Chondrocyte (in vitro differentiated cells): ENCODE data around the gene RXFP3. TPM values are rescaled to one million over a fixed set of nuclear protein-coding genes. Genes with fewer than 3 reads are reported as not detected.

Experiments used
- DNase-seq: peaks from one replicate; pipeline ENCODE4 v3.0.0; 2021; ENCODE audit warnings: mixed read lengths, low spot score
- H3K27ac Mint-ChIP-seq: one replicate; pipeline ENCODE4 v1.8.0; 2021; ENCODE audit warnings: mild to moderate bottlenecking, moderate library complexity, mixed read lengths; ENCODE audit not compliant: unreplicated experiment
- H3K27me3 Mint-ChIP-seq: 2 replicates; pipeline ENCODE4 v1.8.0; 2021; ENCODE audit warnings: low read depth, mixed read lengths
- H3K36me3 Mint-ChIP-seq: 2 replicates; pipeline ENCODE4 v1.8.0; 2021; ENCODE audit warnings: low read depth, mixed read lengths
- H3K4me1 Mint-ChIP-seq: 2 replicates; pipeline ENCODE4 v1.8.0; 2021; ENCODE audit warnings: low read depth, mild to moderate bottlenecking, mixed read lengths
- H3K4me3 Mint-ChIP-seq: one replicate; pipeline ENCODE4 v1.8.0; 2021; ENCODE audit warnings: mild to moderate bottlenecking, moderate library complexity, mixed read lengths; ENCODE audit not compliant: unreplicated experiment
- H3K9me3 Mint-ChIP-seq: 2 replicates; pipeline ENCODE4 v1.8.0; 2021; ENCODE audit warnings: low read depth, mixed read lengths
- CTCF ChIP-seq: fragments of 200-600 bp; sonication (generic); IDR thresholded peaks from 2 replicates; pipeline ENCODE4 v1.5.0; 2021; ENCODE audit warnings: antibody characterized with exemption, mild to moderate bottlenecking, moderate library complexity
- total RNA-seq: library from RNA; stranded (reverse); gene quantifications from 3 replicates; pipeline ENCODE4 v1.2.1, GENCODE V29; 2021

The RXFP3 gene
- total RNA-seq, 1 donor from 2014 or later = not detected

- H3K27ac Mint-ChIP-seq = no peak overlapping the region
- H3K4me3 Mint-ChIP-seq = no peak overlapping the region
- TF ChIP-seq CTCF = no peak
- no peak for DNase-seq
- no peaks in the 10 kb centered on the region for H3K27me3 Mint-ChIP-seq
- no peaks in the 10 kb centered on the region for H3K9me3 Mint-ChIP-seq
- H3K4me1 Mint-ChIP-seq = peaks cover 2% of the 10 kb centered on the region
- H3K36me3 Mint-ChIP-seq = no peaks in the 10 kb centered on the region
These were observed 45.4 kb downstream of the RXFP3 start for GRCh38 chr5:33981408-33982162.

GRCh38 chr5:33984178-33984577 lies 48.0 kb downstream of the RXFP3 start:
- no peaks in the 10 kb centered on the region for H3K9me3 Mint-ChIP-seq
- no peak overlapping the region for H3K4me3 Mint-ChIP-seq
- H3K36me3 Mint-ChIP-seq = peaks cover 17% of the 10 kb centered on the region
- no peak for TF ChIP-seq CTCF
- peaks cover 2% of the 10 kb centered on the region for H3K4me1 Mint-ChIP-seq
- no peak overlapping the region for H3K27ac Mint-ChIP-seq
- no peak for DNase-seq
- H3K27me3 Mint-ChIP-seq = no peaks in the 10 kb centered on the region

- H3K4me3 Mint-ChIP-seq = no peak within 1 kb of the TSS
- DNase-seq = no peak
- TF ChIP-seq CTCF = no peak
- H3K27me3 Mint-ChIP-seq = no peaks in the 10 kb centered on the region
- no peaks in the 10 kb centered on the region for H3K9me3 Mint-ChIP-seq
- peaks cover 2% of the 10 kb centered on the region for H3K4me1 Mint-ChIP-seq
- H3K36me3 Mint-ChIP-seq = peaks cover 20% of the 10 kb centered on the region
- no peak within 1 kb of the TSS for H3K27ac Mint-ChIP-seq
These were observed 48.5 kb downstream of the RXFP3 start, which contains the start of gene SLC45A2 for GRCh38 chr5:33984671-33985124. Gene SLC45A2 (minus strand): TSS chr5:33984693. CDS start chr5:33984583, 110 bp downstream.

GRCh38 chr5:33985447-33985846 lies 49.3 kb downstream of the RXFP3 start:
- Mint-ChIP-seq H3K9me3 (no peaks in the 10 kb centered on the region), H3K4me1 (peaks cover 2% of the 10 kb centered on the region), H3K27me3 (no peaks in the 10 kb centered on the region), H3K4me3 (no peak overlapping the region), H3K36me3 (peaks cover 20% of the 10 kb centered on the region), H3K27ac (no peak overlapping the region)
- no peak for DNase-seq
- TF ChIP-seq CTCF = no peak

Other genes with a start within 250 kb of the RXFP3 start
- gene ADAMTS12, start 44.4 kb upstream of the RXFP3 start, total RNA-seq = 13.1 to 32.9 TPM (median 32.9 TPM) in 3 replicates
- gene SLC45A2, start 48.3 kb downstream of the RXFP3 start, total RNA-seq = 0.12 to 0.51 TPM in 2 of 3 replicates, not detected in the other
- gene AMACR, start 71.7 kb downstream of the RXFP3 start, total RNA-seq = 13.7 to 20.4 TPM (median 15.3 TPM) in 3 replicates
- gene C1QTNF3, start 106.8 kb downstream of the RXFP3 start, total RNA-seq = 1.5 to 2.6 TPM (median 2.1 TPM) in 3 replicates